Measurements from ENCODE around the gene MAMDC2.

- no peak for TF ChIP-seq CTCF (IDR thresholded peaks at IDR 0.05 in 4 of 5, conservative IDR thresholded peaks at IDR 0.05 in 1 of 5)
- no peak for TF ChIP-seq POLR2A (IDR thresholded peaks at IDR 0.05)
Measured at GRCh38 chr9:70053864-70054263, 10.2 kb downstream of the MAMDC2 start.

All from gastrocnemius medialis (tissue), 4 donors.